Peyer's patch (tissue), 4 donors: ENCODE measurements around the gene ANK2. TPM values are rescaled to one million over a fixed set of nuclear protein-coding genes. Genes with fewer than 3 reads are reported as not detected.

Experiments
- DNase-seq, 3 donors: peaks; one replicate each; pipeline ENCODE4 v3.0.0-alpha.2; 2017 to 2019
- H3K27ac ChIP-seq, 4 donors: fragments of 200-600 bp; sonication (generic); one replicate each; pipeline ENCODE4 v1.5.1; 2016 to 2019
- H3K27me3 ChIP-seq, 2 donors: fragments of 200-600 bp; sonication (generic); one replicate each; pipeline ENCODE4 v1.5.1; 2019
- H3K36me3 ChIP-seq, 3 donors: fragments of 200-600 bp; sonication (generic); one replicate each; pipeline ENCODE4 v1.5.1; 2016 to 2019
- H3K4me1 ChIP-seq, 4 donors: fragments of 200-600 bp; sonication (generic); one replicate each; pipeline ENCODE4 v1.5.1; 2016 to 2019
- H3K4me3 ChIP-seq, 4 donors: fragments of 200-600 bp; sonication (generic); 1 replicate in 3 of 4; 2 replicates in 1 of 4; pipeline ENCODE4 v1.5.1; 2016 to 2019; ENCODE audit warnings: mild to moderate bottlenecking in 1 of 4
- H3K9me3 ChIP-seq, 4 donors: fragments of 200-600 bp; sonication (generic); one replicate each; pipeline ENCODE4 v1.5.1; 2016 to 2019; ENCODE audit warnings: mild to moderate bottlenecking in 1 of 4
- CTCF ChIP-seq, 6 experiments: fragments of 450-650 bp in 4 of 6; fragments of 200-600 bp in 2 of 6; sonication (generic) in 1 of 6; IDR thresholded peaks; one replicate each; pipeline ENCODE4 v1.5.1; 2017 to 2019; ENCODE audit warnings: antibody characterized with exemption in 6 of 6, mild to moderate bottlenecking in 3 of 6, moderate library complexity in 1 of 6
- POLR2A ChIP-seq, 2 donors: fragments of 450-650 bp; IDR thresholded peaks; one replicate each; pipeline ENCODE4 v1.5.1; 2017; ENCODE audit warnings: antibody characterized with exemption in 2 of 2, mild to moderate bottlenecking in 2 of 2, moderate library complexity in 2 of 2
- total RNA-seq, 4 donors: library from RNA; depleted of rRNA; stranded (reverse); fragments of >200 nt; gene quantifications; one replicate each; pipeline ENCODE4 v1.1.0, GENCODE V29; 2016

Gene ANK2
- total RNA-seq, 4 donors from 2014 or later = 5.3 to 85.0 (median 21.1) TPM

- DNase-seq = no peak
- H3K9me3 ChIP-seq = no peaks in the 10 kb centered on the region
- TF ChIP-seq POLR2A (IDR thresholded peaks at IDR 0.05) (no peak), CTCF (IDR thresholded peaks at IDR 0.05) (no peak)
- no peaks in the 10 kb centered on the region for H3K36me3 ChIP-seq
- H3K4me3 ChIP-seq = no peak overlapping the region
- H3K27ac ChIP-seq = no peak overlapping the region
- H3K4me1 ChIP-seq = no peaks in the 10 kb centered on the region
- no peaks in the 10 kb centered on the region for H3K27me3 ChIP-seq
Observed at GRCh38 chr4:113094331-113094730, 44.9 kb downstream of the ANK2 start.

DNA sequence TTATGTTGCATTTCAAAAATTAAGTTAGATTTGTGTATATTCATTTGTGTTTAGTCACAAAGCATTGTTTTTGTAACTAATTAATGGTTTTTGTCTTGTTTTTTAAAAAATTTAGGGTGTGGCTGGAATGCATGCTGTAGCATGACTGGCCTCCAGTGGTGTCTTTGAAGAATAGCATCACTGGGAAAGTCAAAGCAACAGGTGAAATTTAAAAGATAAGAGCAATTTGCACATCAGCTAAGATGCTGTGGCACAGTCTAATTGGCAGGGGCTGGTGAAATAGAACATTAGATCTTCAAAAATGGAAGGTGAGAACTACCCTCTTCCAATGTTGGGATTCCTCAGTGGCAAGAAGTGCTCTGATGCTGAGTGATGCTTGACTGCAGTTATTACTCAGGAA, 45.3 kb downstream of the ANK2 start:
- DNase-seq = no peak
- Histone ChIP-seq H3K4me3 (no peak overlapping the region), H3K36me3 (no peaks in the 10 kb centered on the region), H3K4me1 (no peaks in the 10 kb centered on the region), H3K27me3 (no peaks in the 10 kb centered on the region), H3K27ac (no peak overlapping the region), H3K9me3 (no peaks in the 10 kb centered on the region)
- TF ChIP-seq CTCF (IDR thresholded peaks at IDR 0.05) (peak in 4 of 6 experiments; percentile 19 to 53 (median 48)), POLR2A (IDR thresholded peaks at IDR 0.05) (no peak)

DNA sequence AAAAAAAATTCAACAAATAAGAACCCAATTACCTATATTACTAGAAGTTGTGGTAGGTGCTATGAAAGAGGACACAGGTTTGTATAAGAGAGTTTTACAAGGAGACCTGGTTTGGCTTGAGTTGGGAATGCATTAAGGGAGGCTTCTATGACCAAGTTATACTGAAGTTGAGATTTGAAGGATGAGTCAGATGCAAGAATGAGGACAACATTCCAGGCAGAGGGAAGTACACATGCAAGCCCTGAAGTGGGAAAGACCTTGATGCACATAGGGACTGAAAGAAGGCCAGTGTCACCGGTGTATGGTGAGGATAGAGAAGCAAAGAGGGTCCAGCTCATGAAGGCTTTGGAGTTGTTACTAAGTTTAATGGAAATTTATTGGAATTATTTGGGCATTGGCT, 52.2 kb downstream of the ANK2 start:
- no peak overlapping the region for H3K27ac ChIP-seq
- H3K36me3 ChIP-seq = no peaks in the 10 kb centered on the region
- H3K4me1 ChIP-seq = no peaks in the 10 kb centered on the region
- H3K4me3 ChIP-seq = no peak overlapping the region
- no peak for DNase-seq
- H3K9me3 ChIP-seq = no peaks in the 10 kb centered on the region
- H3K27me3 ChIP-seq = no peaks in the 10 kb centered on the region
- no peak for TF ChIP-seq POLR2A (IDR thresholded peaks at IDR 0.05)
- TF ChIP-seq CTCF (IDR thresholded peaks at IDR 0.05) = no peak

DNA sequence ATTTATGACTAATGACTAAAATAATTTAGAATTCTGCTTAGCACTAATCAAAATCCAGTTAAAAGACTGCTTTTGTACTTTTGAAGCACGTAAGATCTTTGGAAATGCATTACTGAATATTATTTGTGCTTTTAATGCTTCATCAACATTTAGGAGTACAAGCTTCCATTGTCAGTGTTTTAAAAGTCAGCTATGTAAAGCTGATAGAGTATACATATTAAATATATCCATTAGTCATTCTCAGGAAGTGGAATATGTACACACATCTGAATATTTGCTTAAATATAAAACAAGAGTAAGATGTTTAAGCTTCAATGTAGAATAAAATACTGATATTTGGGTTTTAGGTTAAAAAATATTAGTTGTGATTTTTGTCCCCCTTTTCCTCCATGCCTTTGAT, 54.1 kb downstream of the ANK2 start:
- DNase-seq = no peak
- H3K4me3 ChIP-seq = no peak overlapping the region
- no peaks in the 10 kb centered on the region for H3K27me3 ChIP-seq
- TF ChIP-seq CTCF (IDR thresholded peaks at IDR 0.05) = no peak
- TF ChIP-seq POLR2A (IDR thresholded peaks at IDR 0.05) = no peak
- no peak overlapping the region for H3K27ac ChIP-seq
- no peaks in the 10 kb centered on the region for H3K9me3 ChIP-seq
- no peaks in the 10 kb centered on the region for H3K4me1 ChIP-seq
- H3K36me3 ChIP-seq = no peaks in the 10 kb centered on the region

DNA sequence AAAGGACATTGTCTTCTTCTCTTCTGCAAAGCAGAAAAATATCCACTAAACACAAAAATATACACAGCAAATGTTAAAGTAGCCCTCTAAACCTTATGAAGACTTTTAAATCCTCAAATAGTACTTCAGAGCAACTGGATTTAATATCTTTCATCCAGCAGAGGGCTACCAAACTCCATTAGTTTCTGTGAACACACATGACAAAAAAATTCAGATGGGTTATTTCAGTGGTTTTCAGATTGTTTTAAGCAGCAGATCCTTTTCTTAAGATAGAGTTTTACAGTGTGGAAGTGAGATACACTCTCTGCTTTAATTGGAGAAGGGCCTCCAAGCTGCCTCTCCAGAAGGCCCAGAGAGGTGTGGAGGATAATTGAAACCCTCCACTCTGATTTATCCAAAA, 56.7 kb downstream of the ANK2 start:
- H3K27me3 ChIP-seq = no peaks in the 10 kb centered on the region
- no peak overlapping the region for H3K27ac ChIP-seq
- no peaks in the 10 kb centered on the region for H3K9me3 ChIP-seq
- TF ChIP-seq POLR2A (IDR thresholded peaks at IDR 0.05) (no peak), CTCF (IDR thresholded peaks at IDR 0.05) (peak in 4 of 6 experiments; percentile 17 to 51 (median 47))
- H3K4me3 ChIP-seq = no peak overlapping the region
- H3K4me1 ChIP-seq = no peaks in the 10 kb centered on the region
- H3K36me3 ChIP-seq = no peaks in the 10 kb centered on the region
- DNase-seq = no peak

DNA sequence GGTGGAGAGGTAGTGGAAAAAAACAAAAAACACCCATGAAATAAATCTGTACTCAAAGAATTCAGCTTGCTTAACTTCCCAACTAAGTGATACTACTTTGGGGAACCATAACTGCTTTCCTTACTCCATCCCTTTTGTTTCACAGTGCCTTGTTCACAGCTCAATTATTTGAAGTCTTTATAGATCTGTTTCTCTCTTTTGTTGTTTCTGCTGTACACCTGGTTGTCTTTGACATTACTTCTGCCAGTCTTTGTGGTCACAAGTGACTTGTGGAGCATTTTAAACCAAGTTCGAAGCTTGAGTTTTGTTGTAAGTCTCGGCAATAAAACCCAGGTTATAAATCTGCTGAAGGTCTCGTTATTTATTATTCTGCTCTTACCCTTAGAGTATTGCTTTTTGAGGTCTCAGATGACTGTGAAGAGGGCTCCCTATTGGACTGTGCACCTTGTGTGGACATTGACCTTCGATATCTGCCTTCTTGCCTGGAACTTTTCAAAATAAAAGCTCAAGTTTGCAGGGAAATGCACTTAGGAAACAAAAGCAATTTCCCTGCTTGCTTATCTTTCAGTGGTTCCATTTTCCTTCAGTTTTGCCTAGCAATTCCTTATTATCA, 59.8 kb downstream of the ANK2 start:
- DNase-seq = peak in 1 of 3 donors; percentile 57
- H3K27ac ChIP-seq = no peak overlapping the region
- no peaks in the 10 kb centered on the region for H3K4me1 ChIP-seq
- H3K4me3 ChIP-seq = peak overlapping the region in 1 of 4 donors; percentile 7
- H3K9me3 ChIP-seq = no peaks in the 10 kb centered on the region
- TF ChIP-seq CTCF (IDR thresholded peaks at IDR 0.05) = no peak
- TF ChIP-seq POLR2A (IDR thresholded peaks at IDR 0.05) = no peak
- H3K27me3 ChIP-seq = no peaks in the 10 kb centered on the region
- H3K36me3 ChIP-seq = no peaks in the 10 kb centered on the region
